ENCODE data around the gene TRAF1. TPM values are rescaled to one million over a fixed set of nuclear protein-coding genes. Genes with fewer than 3 reads are reported as not detected.

TRAF1 gene
- total RNA-seq, 1 experiment from 2014 or later: 4.7 TPM

- Histone ChIP-seq H3K27ac (ENCODE audit: low read length) (no peak overlapping the region), H3K9me3 (ENCODE audit: control insufficient read depth, insufficient read depth, low read depth, low read length) (no peaks in the 10 kb centered on the region), H3K4me1 (ENCODE audit: control insufficient read depth, insufficient read depth, low read length) (no peaks in the 10 kb centered on the region), H3K4me3 (ENCODE audit: low read depth in 2 of 2, low read length in 2 of 2) (no peak overlapping the region), H3K36me3 (ENCODE audit: control insufficient read depth, insufficient read depth, low read length) (no peaks in the 10 kb centered on the region), H3K27me3 (ENCODE audit: control insufficient read depth, insufficient read depth, low read length) (no peaks in the 10 kb centered on the region)
- intact Hi-C loops (cut with micrococcal nuclease; ENCODE audit: unreplicated experiment) (no loop called here), in situ Hi-C loops (cut with HindIII; ENCODE audit: low pct_unique_long_range_greater_than_20kb, low sequenced_read_pairs) (no loop called here)
- CTCF ChIA-PET: no interaction called here
- BruUV-seq (replicated peaks): no TSS peak
- TF ChIP-seq SIN3A (IDR thresholded peaks at IDR 0.05; ENCODE audit: borderline replicate concordance, insufficient read depth, low read depth, low read length) (no peak), TCF7L2 (IDR thresholded peaks at IDR 0.05; ENCODE audit: low read depth, low read length) (no peak), POLR2AphosphoS5 (IDR thresholded peaks at IDR 0.05; ENCODE audit: low read depth, low read length) (no peak)
- TF ChIP-seq, protein P1, sequence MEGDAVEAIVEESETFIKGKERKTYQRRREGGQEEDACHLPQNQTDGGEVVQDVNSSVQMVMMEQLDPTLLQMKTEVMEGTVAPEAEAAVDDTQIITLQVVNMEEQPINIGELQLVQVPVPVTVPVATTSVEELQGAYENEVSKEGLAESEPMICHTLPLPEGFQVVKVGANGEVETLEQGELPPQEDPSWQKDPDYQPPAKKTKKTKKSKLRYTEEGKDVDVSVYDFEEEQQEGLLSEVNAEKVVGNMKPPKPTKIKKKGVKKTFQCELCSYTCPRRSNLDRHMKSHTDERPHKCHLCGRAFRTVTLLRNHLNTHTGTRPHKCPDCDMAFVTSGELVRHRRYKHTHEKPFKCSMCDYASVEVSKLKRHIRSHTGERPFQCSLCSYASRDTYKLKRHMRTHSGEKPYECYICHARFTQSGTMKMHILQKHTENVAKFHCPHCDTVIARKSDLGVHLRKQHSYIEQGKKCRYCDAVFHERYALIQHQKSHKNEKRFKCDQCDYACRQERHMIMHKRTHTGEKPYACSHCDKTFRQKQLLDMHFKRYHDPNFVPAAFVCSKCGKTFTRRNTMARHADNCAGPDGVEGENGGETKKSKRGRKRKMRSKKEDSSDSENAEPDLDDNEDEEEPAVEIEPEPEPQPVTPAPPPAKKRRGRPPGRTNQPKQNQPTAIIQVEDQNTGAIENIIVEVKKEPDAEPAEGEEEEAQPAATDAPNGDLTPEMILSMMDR (IDR thresholded peaks at IDR 0.05): no peak
- TF ChIP-seq, protein P2, sequence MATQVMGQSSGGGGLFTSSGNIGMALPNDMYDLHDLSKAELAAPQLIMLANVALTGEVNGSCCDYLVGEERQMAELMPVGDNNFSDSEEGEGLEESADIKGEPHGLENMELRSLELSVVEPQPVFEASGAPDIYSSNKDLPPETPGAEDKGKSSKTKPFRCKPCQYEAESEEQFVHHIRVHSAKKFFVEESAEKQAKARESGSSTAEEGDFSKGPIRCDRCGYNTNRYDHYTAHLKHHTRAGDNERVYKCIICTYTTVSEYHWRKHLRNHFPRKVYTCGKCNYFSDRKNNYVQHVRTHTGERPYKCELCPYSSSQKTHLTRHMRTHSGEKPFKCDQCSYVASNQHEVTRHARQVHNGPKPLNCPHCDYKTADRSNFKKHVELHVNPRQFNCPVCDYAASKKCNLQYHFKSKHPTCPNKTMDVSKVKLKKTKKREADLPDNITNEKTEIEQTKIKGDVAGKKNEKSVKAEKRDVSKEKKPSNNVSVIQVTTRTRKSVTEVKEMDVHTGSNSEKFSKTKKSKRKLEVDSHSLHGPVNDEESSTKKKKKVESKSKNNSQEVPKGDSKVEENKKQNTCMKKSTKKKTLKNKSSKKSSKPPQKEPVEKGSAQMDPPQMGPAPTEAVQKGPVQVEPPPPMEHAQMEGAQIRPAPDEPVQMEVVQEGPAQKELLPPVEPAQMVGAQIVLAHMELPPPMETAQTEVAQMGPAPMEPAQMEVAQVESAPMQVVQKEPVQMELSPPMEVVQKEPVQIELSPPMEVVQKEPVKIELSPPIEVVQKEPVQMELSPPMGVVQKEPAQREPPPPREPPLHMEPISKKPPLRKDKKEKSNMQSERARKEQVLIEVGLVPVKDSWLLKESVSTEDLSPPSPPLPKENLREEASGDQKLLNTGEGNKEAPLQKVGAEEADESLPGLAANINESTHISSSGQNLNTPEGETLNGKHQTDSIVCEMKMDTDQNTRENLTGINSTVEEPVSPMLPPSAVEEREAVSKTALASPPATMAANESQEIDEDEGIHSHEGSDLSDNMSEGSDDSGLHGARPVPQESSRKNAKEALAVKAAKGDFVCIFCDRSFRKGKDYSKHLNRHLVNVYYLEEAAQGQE (IDR thresholded peaks at IDR 0.05; ENCODE audit: insufficient read depth in 1 of 2, low read depth in 2 of 2, low read length in 1 of 2): no peak
- POLR2A ChIA-PET: no interaction called here
- no peak for DNase-seq (ENCODE audit: low read depth, low spot score)
- ATAC-seq: no peak
Measured at GRCh38 chr9:120951960-120952618, 25.5 kb upstream of the TRAF1 start.

DNA sequence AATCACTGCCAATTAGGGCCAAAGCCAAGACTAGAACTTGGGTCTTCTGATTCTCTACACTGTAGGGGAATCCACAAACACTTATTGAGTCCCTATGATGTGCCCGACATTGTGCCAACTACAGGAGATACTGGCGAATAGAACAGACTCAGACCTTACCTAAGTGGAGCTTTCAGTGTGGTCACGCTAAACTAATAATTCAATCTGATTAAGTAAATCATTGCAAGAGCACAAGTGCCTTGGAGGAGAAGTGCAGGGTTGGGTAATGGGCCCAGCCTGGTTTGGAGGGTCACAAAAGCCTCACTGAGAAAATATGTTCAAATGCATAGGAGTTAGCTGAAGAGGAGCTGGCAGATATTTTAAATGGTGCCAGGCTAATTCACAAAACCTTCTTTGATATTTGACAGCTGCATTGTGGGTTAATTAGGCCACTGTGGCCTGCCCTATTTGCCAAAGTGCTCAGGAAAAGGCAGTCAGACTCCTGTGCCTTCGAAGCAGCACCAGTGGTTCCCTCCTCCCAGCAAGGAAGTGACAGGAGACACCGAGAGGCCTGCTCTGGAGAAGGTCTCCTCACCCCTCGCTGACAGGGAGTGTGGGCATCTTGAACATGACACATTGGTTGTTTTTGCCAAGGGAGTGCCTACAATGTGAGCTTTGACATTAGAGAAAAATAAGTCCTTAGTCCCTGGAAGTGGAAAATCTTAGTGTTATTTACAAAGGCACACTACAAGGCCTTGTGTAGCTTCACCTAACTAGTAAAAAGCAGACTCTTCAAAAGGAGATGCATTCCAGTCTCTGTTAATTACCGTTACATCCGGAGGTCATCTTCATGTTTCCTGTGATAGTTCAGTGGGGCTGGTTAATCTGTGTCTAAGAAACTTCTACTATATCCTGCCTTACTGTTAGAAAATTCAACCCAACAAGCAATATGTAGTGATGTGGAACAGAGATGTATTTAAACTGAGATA is 24.1 kb upstream of the TRAF1 start:
- CTCF ChIA-PET: no interaction called here
- Histone ChIP-seq H3K36me3 (ENCODE audit: control insufficient read depth, insufficient read depth, low read length) (no peaks in the 10 kb centered on the region), H3K27me3 (ENCODE audit: control insufficient read depth, insufficient read depth, low read length) (no peaks in the 10 kb centered on the region), H3K4me1 (ENCODE audit: control insufficient read depth, insufficient read depth, low read length) (no peaks in the 10 kb centered on the region), H3K27ac (ENCODE audit: low read length) (no peak overlapping the region), H3K4me3 (ENCODE audit: low read depth in 2 of 2, low read length in 2 of 2) (no peak overlapping the region), H3K9me3 (ENCODE audit: control insufficient read depth, insufficient read depth, low read depth, low read length) (no peaks in the 10 kb centered on the region)
- BruUV-seq (replicated peaks): no TSS peak
- TF ChIP-seq POLR2AphosphoS5 (IDR thresholded peaks at IDR 0.05; ENCODE audit: low read depth, low read length) (no peak), SIN3A (IDR thresholded peaks at IDR 0.05; ENCODE audit: borderline replicate concordance, insufficient read depth, low read depth, low read length) (no peak), TCF7L2 (IDR thresholded peaks at IDR 0.05; ENCODE audit: low read depth, low read length) (no peak)
- TF ChIP-seq, protein P1 (IDR thresholded peaks at IDR 0.05): no peak
- TF ChIP-seq, protein P2 (IDR thresholded peaks at IDR 0.05; ENCODE audit: insufficient read depth in 1 of 2, low read depth in 2 of 2, low read length in 1 of 2): no peak
- DNase-seq (ENCODE audit: low read depth, low spot score) (no peak), ATAC-seq (no peak)
- intact Hi-C loops (cut with micrococcal nuclease; ENCODE audit: unreplicated experiment): no loop called here
- POLR2A ChIA-PET: interaction anchor here (0.6 kb wide), 1 partner anchor 166 kb away, joined by 3 read pairs; no protein-coding TSS in a partner anchor
- in situ Hi-C loops (cut with HindIII; ENCODE audit: low pct_unique_long_range_greater_than_20kb, low sequenced_read_pairs): no loop called here

Data from Panc1 (cell line).